ENCODE measurements around the gene SPCS2. TPM values are rescaled to one million over a fixed set of nuclear protein-coding genes. Genes with fewer than 3 reads are reported as not detected.
A peak's percentile ranks its signal among the peaks of the same experiment; 100 is the strongest.

The SPCS2 gene
- total and polyA plus RNA-seq, 2 of the 8 experiments (the other 6 are each of a cell fraction or from before 2014, with no cell fraction given): 92.7 to 161 TPM

DNA sequence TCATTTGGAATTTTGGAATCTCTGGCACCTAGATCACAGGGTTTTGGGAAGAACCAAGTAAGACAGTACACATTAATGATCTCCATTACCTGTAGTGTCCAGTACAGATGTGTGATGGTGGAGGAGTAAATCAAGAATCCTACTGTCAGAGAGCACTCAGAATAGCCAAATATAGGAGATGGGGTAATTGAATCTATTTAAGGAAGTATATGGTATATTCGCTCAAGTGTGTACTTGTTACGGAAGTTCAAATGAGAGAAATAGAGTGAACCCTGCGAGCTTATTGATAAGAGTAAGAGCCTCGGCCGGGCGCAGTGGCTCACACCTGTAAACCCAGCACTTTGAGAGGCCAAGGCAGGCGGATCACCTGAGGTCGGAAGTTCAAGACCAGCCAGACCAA is 2.2 kb downstream of the SPCS2 start:
- ChIA-PET POLR2A (ENCODE audit: partially characterized antibody) (interaction anchor here (1.7 kb wide), 1 partner anchor 38 kb away, joined by 4 read pairs; the partner anchor contains the start of gene NEU3), CTCF (ENCODE audit: partially characterized antibody) (no interaction called here)
- Histone ChIP-seq H4K20me1 (replicated peaks in 1 of 2; ENCODE audit: control insufficient read depth in 1 of 2, insufficient read depth in 2 of 2, low read length in 2 of 2) (peaks cover 2 to 3% of the 10 kb centered on the region in 2 experiments), H2BK5ac (ENCODE audit: low read depth, low read length) (no peak overlapping the region), H2AK5ac (ENCODE audit: low read depth, low read length) (no peak overlapping the region), H3K56ac (replicated peaks; ENCODE audit: insufficient read length, low read depth, low read length) (no peak overlapping the region), H4K91ac (replicated peaks; ENCODE audit: insufficient read length, low read length) (no peak overlapping the region), H3K18ac (ENCODE audit: extremely low read depth, low read length) (no peak overlapping the region), H3K27ac (ENCODE audit: low read depth, low read length) (no peak overlapping the region), H3K36me3 (ENCODE audit: control insufficient read depth in 2 of 4, insufficient read depth in 4 of 4, low read length in 3 of 4) (peaks cover 0 to 4% (median 0%) of the 10 kb centered on the region in 4 experiments; a peak in 2 of 8 replicates), H3K9me3 (ENCODE audit: insufficient read depth in 2 of 2, low read depth in 1 of 2, low read length in 1 of 2) (no peaks in the 10 kb centered on the region), H2BK15ac (ENCODE audit: low read length) (no peak overlapping the region), H3K27me3 (replicated peaks in 1 of 4; ENCODE audit: control insufficient read depth in 3 of 4, extremely low read depth in 1 of 4, insufficient read depth in 3 of 4, low read length in 3 of 4) (no peaks in the 10 kb centered on the region), H3K4me3 (ENCODE audit: extremely low read depth in 1 of 4, insufficient read depth in 2 of 4, low read depth in 3 of 4, low read length in 4 of 4) (0 out of 8 replicates have a peak overlapping the region, but pooled peaks of 1 of the 4 experiments have one; percentile 91), H2BK120ac (replicated peaks; ENCODE audit: low read depth, low read length) (no peak overlapping the region), H3K79me1 (ENCODE audit: low read depth, low read length) (peaks cover 5% of the 10 kb centered on the region), H3K23ac (ENCODE audit: insufficient read length) (no peak overlapping the region), H3K4me1 (replicated peaks in 1 of 4; ENCODE audit: control insufficient read depth in 3 of 4, insufficient read depth in 4 of 4, low read length in 3 of 4) (no peaks in the 10 kb centered on the region; a peak in 1 of 7 replicates), H3K14ac (ENCODE audit: insufficient read length) (no peak overlapping the region), H3K23me2 (ENCODE audit: low read depth, low read length) (peaks cover 5% of the 10 kb centered on the region), H3K79me2 (ENCODE audit: control insufficient read depth in 1 of 2, insufficient read depth in 2 of 2, low read length in 2 of 2) (peaks cover 3 to 68% of the 10 kb centered on the region in 2 experiments), H3K4ac (replicated peaks; ENCODE audit: insufficient read length, low read depth, low read length) (no peak overlapping the region), H4K8ac (ENCODE audit: extremely low read depth, insufficient read depth, low read length) (no peak overlapping the region), H2AFZ (ENCODE audit: low read length) (no peak overlapping the region), H2BK20ac (ENCODE audit: low read length) (no peak overlapping the region), H3K9ac (replicated peaks in 1 of 4; ENCODE audit: extremely low read depth in 1 of 4, low read depth in 3 of 4, low read length in 3 of 4) (no peak overlapping the region), H4K5ac (ENCODE audit: insufficient read length, low read depth, low read length) (no peak overlapping the region), H3K4me2 (ENCODE audit: insufficient read depth in 1 of 2, low read depth in 2 of 2, low read length in 2 of 2) (peak overlapping the region in 1 of 2 experiments; percentile 99; a peak in 1 of 4 replicates), H2BK12ac (ENCODE audit: low read depth, low read length) (no peak overlapping the region)
- no peak for FAIRE-seq
- WGBS, 2 experiments (ENCODE audit: extremely low coverage in 1 of 2, insufficient coverage in 1 of 2, insufficient read length in 1 of 2, insufficient replicate concordance in 2 of 2, low coverage in 1 of 2, low lambda C conversion rate in 2 of 2, missing lambda C conversion rate in 1 of 2): 89% methylated on average over 8 of the region's 8 CpGs; no CpG with 5 or more reads in 1 of the 2 experiments
- DNase-seq (ENCODE audit: low read depth in 1 of 2, low spot score in 2 of 2): no peak
- TF ChIP-seq NRF1 (IDR thresholded peaks at IDR 0.05; ENCODE audit: low read depth, low read length) (no peak), CEBPB (IDR thresholded peaks at IDR 0.05; ENCODE audit: low read depth, low read length) (no peak), TCF12 (IDR thresholded peaks at IDR 0.05; ENCODE audit: low read depth, low read length) (no peak), EGR1 (IDR thresholded peaks at IDR 0.05; ENCODE audit: borderline replicate concordance, low read depth, low read length) (no peak), CBX8 (IDR thresholded peaks at IDR 0.05; ENCODE audit: borderline replicate concordance, low read depth, low read length) (no peak), CTBP2 (IDR thresholded peaks at IDR 0.05; ENCODE audit: borderline replicate concordance, insufficient read depth, insufficient read length, low read length) (no peak), ASH2L (IDR thresholded peaks at IDR 0.05; ENCODE audit: low read length) (no peak), POLR2A (IDR thresholded peaks at IDR 0.05; ENCODE audit: control extremely low read depth in 1 of 2, low read depth in 2 of 2, low read length in 2 of 2) (no peak), NANOG (IDR thresholded peaks at IDR 0.05; ENCODE audit: insufficient read depth, low read depth, low read length, poor library complexity, severe bottlenecking) (no peak), SUZ12 (IDR thresholded peaks at IDR 0.05; ENCODE audit: low read length) (no peak), KDM4A (IDR thresholded peaks at IDR 0.05; ENCODE audit: low read depth, low read length, severe bottlenecking) (no peak)
- TF ChIP-seq, protein P1, sequence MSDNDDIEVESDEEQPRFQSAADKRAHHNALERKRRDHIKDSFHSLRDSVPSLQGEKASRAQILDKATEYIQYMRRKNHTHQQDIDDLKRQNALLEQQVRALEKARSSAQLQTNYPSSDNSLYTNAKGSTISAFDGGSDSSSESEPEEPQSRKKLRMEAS (IDR thresholded peaks at IDR 0.05): no peak
- TF ChIP-seq, protein P2, sequence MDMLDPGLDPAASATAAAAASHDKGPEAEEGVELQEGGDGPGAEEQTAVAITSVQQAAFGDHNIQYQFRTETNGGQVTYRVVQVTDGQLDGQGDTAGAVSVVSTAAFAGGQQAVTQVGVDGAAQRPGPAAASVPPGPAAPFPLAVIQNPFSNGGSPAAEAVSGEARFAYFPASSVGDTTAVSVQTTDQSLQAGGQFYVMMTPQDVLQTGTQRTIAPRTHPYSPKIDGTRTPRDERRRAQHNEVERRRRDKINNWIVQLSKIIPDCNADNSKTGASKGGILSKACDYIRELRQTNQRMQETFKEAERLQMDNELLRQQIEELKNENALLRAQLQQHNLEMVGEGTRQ (IDR thresholded peaks at IDR 0.05; ENCODE audit: low read length): no peak

Data from H1 (cell line).